ENCODE measurements around the gene ANGPTL8.

ANGPTL8 gene, protein sequence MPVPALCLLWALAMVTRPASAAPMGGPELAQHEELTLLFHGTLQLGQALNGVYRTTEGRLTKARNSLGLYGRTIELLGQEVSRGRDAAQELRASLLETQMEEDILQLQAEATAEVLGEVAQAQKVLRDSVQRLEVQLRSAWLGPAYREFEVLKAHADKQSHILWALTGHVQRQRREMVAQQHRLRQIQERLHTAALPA

DNA sequence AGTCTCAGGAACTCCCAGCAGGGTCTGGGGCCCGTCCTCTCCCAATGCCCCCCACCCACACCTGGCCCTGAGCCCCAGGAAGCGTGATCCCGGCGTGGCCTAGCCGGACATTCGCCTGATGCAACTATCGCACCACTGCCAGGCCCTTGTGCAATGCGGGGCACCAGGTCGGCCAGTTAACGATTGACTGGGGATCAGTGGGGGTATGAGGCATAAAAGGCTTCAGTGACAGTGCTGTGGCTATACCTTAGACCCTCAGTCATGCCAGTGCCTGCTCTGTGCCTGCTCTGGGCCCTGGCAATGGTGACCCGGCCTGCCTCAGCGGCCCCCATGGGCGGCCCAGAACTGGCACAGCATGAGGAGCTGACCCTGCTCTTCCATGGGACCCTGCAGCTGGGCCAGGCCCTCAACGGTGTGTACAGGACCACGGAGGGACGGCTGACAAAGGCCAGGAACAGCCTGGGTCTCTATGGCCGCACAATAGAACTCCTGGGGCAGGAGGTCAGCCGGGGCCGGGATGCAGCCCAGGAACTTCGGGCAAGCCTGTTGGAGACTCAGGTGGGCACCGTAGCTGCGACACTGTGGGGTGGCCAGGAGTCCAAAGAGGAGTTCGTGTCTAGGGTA is at the start of gene ANGPTL8:
ANGPTL8 (plus strand) TSS at position 243 of the 624 bp plus-strand sequence; CDS start at position 262, 19 bp downstream.
- Mint-ChIP-seq H3K4me1 (ENCODE audit: low read depth) (peaks cover 4% of the 10 kb centered on the region), H3K9me3 (ENCODE audit: low read depth) (no peaks in the 10 kb centered on the region), H3K27me3 (peaks cover 11% of the 10 kb centered on the region), H3K36me3 (no peaks in the 10 kb centered on the region), H3K4me3 (no peak within 1 kb of the TSS), H3K27ac (no peak within 1 kb of the TSS)

GRCh38 chr19:11190501-11190900 is 48.9 kb upstream of the ANGPTL8 start:
- Mint-ChIP-seq H3K36me3 (no peaks in the 10 kb centered on the region), H3K4me3 (no peak overlapping the region), H3K27me3 (no peaks in the 10 kb centered on the region), H3K27ac (no peak overlapping the region), H3K4me1 (ENCODE audit: low read depth) (peaks cover under 1% of the 10 kb centered on the region), H3K9me3 (ENCODE audit: low read depth) (no peaks in the 10 kb centered on the region)

- Mint-ChIP-seq H3K27me3 (no peaks in the 10 kb centered on the region), H3K9me3 (ENCODE audit: low read depth) (no peaks in the 10 kb centered on the region), H3K4me1 (ENCODE audit: low read depth) (peaks cover 4% of the 10 kb centered on the region), H3K4me3 (no peak overlapping the region), H3K27ac (no peak overlapping the region), H3K36me3 (no peaks in the 10 kb centered on the region)
Measured at GRCh38 chr19:11191273-11191755, 48.1 kb upstream of the ANGPTL8 start.

DNA sequence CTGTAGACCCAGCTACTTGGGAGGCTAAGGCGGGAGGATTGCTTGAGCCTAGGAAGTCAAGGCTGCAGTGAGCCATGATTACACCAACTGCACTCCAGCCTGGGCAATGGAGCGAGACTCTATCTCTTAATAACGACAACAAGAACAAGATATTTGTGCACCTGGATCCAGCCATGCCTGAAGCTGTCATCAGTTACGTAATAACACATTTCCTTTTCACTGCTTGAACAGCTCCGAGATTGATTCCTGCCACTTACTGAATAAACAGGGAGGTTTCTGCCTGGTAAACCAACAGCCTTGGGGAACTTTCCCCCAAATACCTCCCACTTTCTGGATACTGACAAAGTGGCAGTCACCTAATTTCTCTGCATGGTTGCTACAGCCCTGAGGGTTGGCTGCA is 47.5 kb upstream of the ANGPTL8 start:
- H3K36me3 Mint-ChIP-seq: no peaks in the 10 kb centered on the region
- no peak overlapping the region for H3K27ac Mint-ChIP-seq
- no peak overlapping the region for H3K4me3 Mint-ChIP-seq
- H3K4me1 Mint-ChIP-seq (ENCODE audit: low read depth): peaks cover 6% of the 10 kb centered on the region
- H3K27me3 Mint-ChIP-seq: no peaks in the 10 kb centered on the region
- H3K9me3 Mint-ChIP-seq (ENCODE audit: low read depth): no peaks in the 10 kb centered on the region

- Mint-ChIP-seq H3K4me3 (no peak overlapping the region), H3K36me3 (no peaks in the 10 kb centered on the region), H3K4me1 (ENCODE audit: low read depth) (peaks cover 6% of the 10 kb centered on the region), H3K27me3 (no peaks in the 10 kb centered on the region), H3K9me3 (ENCODE audit: low read depth) (no peaks in the 10 kb centered on the region), H3K27ac (no peak overlapping the region)
Measured at GRCh38 chr19:11192957-11193939, 46.2 kb upstream of the ANGPTL8 start.

- Mint-ChIP-seq H3K4me3 (no peak overlapping the region), H3K9me3 (ENCODE audit: low read depth) (no peaks in the 10 kb centered on the region), H3K27ac (no peak overlapping the region), H3K36me3 (no peaks in the 10 kb centered on the region), H3K27me3 (no peaks in the 10 kb centered on the region), H3K4me1 (ENCODE audit: low read depth) (peaks cover 6% of the 10 kb centered on the region)
Measured at GRCh38 chr19:11194173-11194572, 45.2 kb upstream of the ANGPTL8 start.

GRCh38 chr19:11194656-11195558 is 44.5 kb upstream of the ANGPTL8 start:
- H3K4me1 Mint-ChIP-seq (ENCODE audit: low read depth): peaks cover 6% of the 10 kb centered on the region
- H3K36me3 Mint-ChIP-seq: no peaks in the 10 kb centered on the region
- H3K27me3 Mint-ChIP-seq: no peaks in the 10 kb centered on the region
- no peaks in the 10 kb centered on the region for H3K9me3 Mint-ChIP-seq (ENCODE audit: low read depth)
- H3K27ac Mint-ChIP-seq: no peak overlapping the region
- H3K4me3 Mint-ChIP-seq: no peak overlapping the region

GRCh38 chr19:11195681-11196080 is 43.7 kb upstream of the ANGPTL8 start:
- Mint-ChIP-seq H3K9me3 (ENCODE audit: low read depth) (no peaks in the 10 kb centered on the region), H3K36me3 (no peaks in the 10 kb centered on the region), H3K4me1 (ENCODE audit: low read depth) (peaks cover 6% of the 10 kb centered on the region), H3K27me3 (no peaks in the 10 kb centered on the region), H3K4me3 (no peak overlapping the region), H3K27ac (no peak overlapping the region)

DNA sequence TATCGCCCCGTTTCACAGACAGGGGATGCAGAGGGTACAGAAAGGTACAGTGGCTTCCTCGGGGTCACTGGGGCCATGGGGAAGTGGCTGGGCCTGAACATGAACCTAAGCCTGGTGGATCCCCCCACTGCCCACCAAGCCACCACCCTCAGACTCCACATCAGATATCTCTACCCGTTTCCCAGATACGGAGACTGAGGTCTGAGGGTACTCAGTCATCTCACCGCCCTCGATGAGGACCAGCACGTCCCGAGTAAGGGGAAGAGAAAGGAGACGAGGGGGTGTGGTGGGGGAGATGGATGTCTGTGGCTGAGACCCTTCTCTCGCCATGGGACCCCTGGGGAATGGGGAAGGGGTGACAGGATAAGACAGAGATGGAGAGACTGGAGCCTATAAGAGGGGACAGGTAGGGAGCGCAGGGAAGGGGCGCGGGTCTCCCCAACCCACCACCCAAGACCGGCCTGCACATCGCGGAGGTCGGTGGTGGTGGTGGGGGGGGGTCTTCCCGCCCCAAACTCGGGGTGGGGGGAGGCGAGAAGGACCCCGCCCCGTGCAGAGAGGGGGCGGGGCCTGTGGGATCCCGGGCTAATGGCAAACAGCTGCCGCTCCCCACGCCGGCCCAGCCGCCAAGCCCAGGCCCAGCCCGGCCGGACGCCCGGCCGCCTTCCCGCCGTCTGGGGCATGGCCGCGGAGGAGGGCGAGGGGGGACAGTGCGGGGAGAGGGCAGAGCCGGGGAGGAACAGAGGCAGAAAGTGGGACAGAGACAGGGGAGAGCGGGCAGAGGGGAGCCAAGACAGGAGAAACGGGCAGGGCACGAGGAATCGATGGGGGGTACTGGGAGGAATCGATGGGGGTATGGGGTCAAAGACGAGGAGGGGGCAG is 42.8 kb upstream of the ANGPTL8 start:
- H3K4me1 Mint-ChIP-seq (ENCODE audit: low read depth): peaks cover 6% of the 10 kb centered on the region

DNA sequence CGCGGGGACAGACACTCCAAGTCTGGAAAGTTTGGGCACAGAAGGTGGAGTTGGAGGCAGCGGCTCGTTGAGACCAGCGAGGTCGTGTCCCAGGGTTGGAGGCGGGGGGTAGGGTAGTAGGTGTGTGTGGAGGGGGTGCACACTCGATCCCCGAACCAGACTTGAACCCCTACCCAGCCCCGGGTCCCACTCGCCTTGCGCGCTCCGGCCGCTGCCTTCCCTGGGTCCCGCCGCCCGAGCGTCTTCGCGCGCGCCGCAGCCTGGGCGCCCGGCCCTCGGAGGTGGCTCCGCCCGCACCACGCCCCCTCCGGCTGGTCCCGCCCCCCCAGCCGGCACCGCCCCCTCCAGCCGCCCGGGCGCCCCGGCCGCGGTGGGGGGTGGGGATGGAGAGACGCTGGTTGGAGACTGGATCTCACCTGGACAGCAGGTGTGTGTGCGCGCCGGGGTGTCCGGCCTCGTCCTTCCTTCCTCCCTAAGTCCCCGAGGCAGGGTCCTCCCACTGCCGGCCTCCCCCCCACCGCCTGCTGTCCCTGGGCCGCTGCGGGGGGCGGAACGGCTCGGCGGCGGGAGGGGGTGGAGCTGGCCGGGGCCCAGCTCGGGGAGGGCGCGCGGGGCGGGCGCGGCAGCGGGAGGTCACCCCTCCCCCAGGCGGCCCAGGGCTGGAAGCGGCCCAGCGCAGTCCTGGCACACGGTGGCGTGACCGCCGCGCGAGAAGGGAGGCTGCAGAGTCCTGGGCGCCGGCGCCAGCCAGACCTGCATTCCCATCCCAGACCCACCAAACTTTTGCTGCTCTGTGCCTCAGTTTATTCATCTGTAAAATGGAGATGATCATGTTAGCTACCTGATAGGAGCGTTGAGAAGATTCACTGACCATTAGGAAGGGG is 41.9 kb upstream of the ANGPTL8 start, which contains the start of gene KANK2:
KANK2 (minus strand) TSS at position 255 of the 884 bp plus-strand sequence. CDS start 3,034 bp downstream, outside the sequence.
- Mint-ChIP-seq H3K9me3 (ENCODE audit: low read depth) (no peaks in the 10 kb centered on the region), H3K4me3 (peak within 1 kb of the TSS; percentile 80), H3K27me3 (no peaks in the 10 kb centered on the region), H3K4me1 (ENCODE audit: low read depth) (peaks cover 6% of the 10 kb centered on the region), H3K27ac (no peak within 1 kb of the TSS), H3K36me3 (no peaks in the 10 kb centered on the region)

More for the DNA sequence above, 42.8 kb upstream of the ANGPTL8 start:
- Mint-ChIP-seq H3K36me3 (no peaks in the 10 kb centered on the region), H3K9me3 (ENCODE audit: low read depth) (no peaks in the 10 kb centered on the region), H3K27me3 (no peaks in the 10 kb centered on the region), H3K27ac (no peak overlapping the region), H3K4me3 (peak overlapping the region; percentile 67)

DNA sequence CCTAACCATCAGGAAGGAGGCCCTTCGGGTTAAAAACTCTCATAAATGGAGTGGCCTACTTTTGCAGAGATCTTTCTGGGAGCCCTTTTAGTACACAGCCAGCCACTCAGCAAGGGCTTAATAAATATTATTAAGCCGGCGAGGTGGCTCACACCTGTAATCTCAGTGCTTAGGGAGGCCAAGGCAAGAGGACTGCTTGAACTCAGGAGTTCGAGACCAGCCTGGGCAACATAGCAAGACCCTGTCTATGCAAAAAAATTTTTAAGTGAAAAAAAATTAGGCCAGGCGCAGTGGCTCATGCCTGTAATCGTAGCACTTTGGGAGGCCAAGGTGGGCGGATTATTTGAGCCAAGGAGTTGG is 41.3 kb upstream of the ANGPTL8 start:
- Mint-ChIP-seq H3K36me3 (no peaks in the 10 kb centered on the region), H3K27ac (no peak overlapping the region), H3K9me3 (ENCODE audit: low read depth) (no peaks in the 10 kb centered on the region), H3K4me3 (peak overlapping the region; percentile 80), H3K27me3 (no peaks in the 10 kb centered on the region), H3K4me1 (ENCODE audit: low read depth) (peaks cover 6% of the 10 kb centered on the region)

GRCh38 chr19:11198769-11199424 is 40.5 kb upstream of the ANGPTL8 start:
- Mint-ChIP-seq H3K4me1 (ENCODE audit: low read depth) (peaks cover 6% of the 10 kb centered on the region), H3K9me3 (ENCODE audit: low read depth) (no peaks in the 10 kb centered on the region), H3K27ac (no peak overlapping the region), H3K4me3 (peak overlapping the region; percentile 46), H3K27me3 (no peaks in the 10 kb centered on the region), H3K36me3 (no peaks in the 10 kb centered on the region)
